Stimulated activated naive CD8-positive, alpha-beta T cell treated with anti-CD3 and anti-CD28 coated beads, Interleukin-15, Interleukin-2, amounts not matched to agents 100 ng/mL and 50 ng/mL, for 24 hours (primary cell): ENCODE data around the gene PRICKLE2.

ENCODE experiments used
- H3K27ac Mint-ChIP-seq: one replicate; pipeline ENCODE4 v1.8.0; 2021; ENCODE audit warnings: mild to moderate bottlenecking, mixed read lengths
- H3K27me3 Mint-ChIP-seq: one replicate; pipeline ENCODE4 v1.8.0; 2021; ENCODE audit warnings: mixed read lengths
- H3K36me3 Mint-ChIP-seq: one replicate; pipeline ENCODE4 v1.8.0; 2021; ENCODE audit warnings: low read depth, mixed read lengths
- H3K4me1 Mint-ChIP-seq: one replicate; pipeline ENCODE4 v1.8.0; 2021; ENCODE audit warnings: low read depth, mixed read lengths
- H3K4me3 Mint-ChIP-seq: one replicate; pipeline ENCODE4 v1.8.0; 2021; ENCODE audit warnings: mild to moderate bottlenecking, mixed read lengths
- H3K9me3 Mint-ChIP-seq: one replicate; pipeline ENCODE4 v1.8.0; 2021; ENCODE audit warnings: mixed read lengths

The PRICKLE2 gene

GRCh38 chr3:64108784-64109317 lies 116.4 kb downstream of the PRICKLE2 start:
- no peak overlapping the region for H3K27ac Mint-ChIP-seq
- H3K27me3 Mint-ChIP-seq: no peaks in the 10 kb centered on the region
- H3K4me1 Mint-ChIP-seq: no peaks in the 10 kb centered on the region
- peaks cover 5% of the 10 kb centered on the region for H3K9me3 Mint-ChIP-seq
- H3K4me3 Mint-ChIP-seq: no peak overlapping the region
- H3K36me3 Mint-ChIP-seq: no peaks in the 10 kb centered on the region

GRCh38 chr3:64108231-64108630 lies 117.0 kb downstream of the PRICKLE2 start:
- Mint-ChIP-seq H3K9me3 (peaks cover 5% of the 10 kb centered on the region), H3K27ac (no peak overlapping the region), H3K4me1 (no peaks in the 10 kb centered on the region), H3K36me3 (no peaks in the 10 kb centered on the region), H3K4me3 (no peak overlapping the region), H3K27me3 (no peaks in the 10 kb centered on the region)

GRCh38 chr3:64107190-64107589 lies 118.1 kb downstream of the PRICKLE2 start:
- Mint-ChIP-seq H3K27me3 (no peaks in the 10 kb centered on the region), H3K27ac (no peak overlapping the region)

GRCh38 chr3:64105816-64106215 lies 119.5 kb downstream of the PRICKLE2 start:
- H3K4me3 Mint-ChIP-seq: no peak overlapping the region
- H3K36me3 Mint-ChIP-seq: no peaks in the 10 kb centered on the region
- H3K4me1 Mint-ChIP-seq: no peaks in the 10 kb centered on the region
- peaks cover 6% of the 10 kb centered on the region for H3K27me3 Mint-ChIP-seq
- no peaks in the 10 kb centered on the region for H3K9me3 Mint-ChIP-seq
- H3K27ac Mint-ChIP-seq: no peak overlapping the region

More at GRCh38 chr3:64107190-64107589, 118.1 kb downstream of the PRICKLE2 start:
- peaks cover under 1% of the 10 kb centered on the region for H3K9me3 Mint-ChIP-seq
- no peaks in the 10 kb centered on the region for H3K36me3 Mint-ChIP-seq
- no peak overlapping the region for H3K4me3 Mint-ChIP-seq
- no peaks in the 10 kb centered on the region for H3K4me1 Mint-ChIP-seq

- no peak overlapping the region for H3K4me3 Mint-ChIP-seq
- no peaks in the 10 kb centered on the region for H3K9me3 Mint-ChIP-seq
- peaks cover 6% of the 10 kb centered on the region for H3K27me3 Mint-ChIP-seq
- H3K27ac Mint-ChIP-seq: peak overlapping the region; percentile 29
- no peaks in the 10 kb centered on the region for H3K36me3 Mint-ChIP-seq
- H3K4me1 Mint-ChIP-seq: no peaks in the 10 kb centered on the region
Measured at GRCh38 chr3:64104691-64105111, 120.6 kb downstream of the PRICKLE2 start.

GRCh38 chr3:64104006-64104405 lies 121.3 kb downstream of the PRICKLE2 start:
- Mint-ChIP-seq H3K36me3 (no peaks in the 10 kb centered on the region), H3K4me1 (no peaks in the 10 kb centered on the region), H3K9me3 (no peaks in the 10 kb centered on the region), H3K27ac (no peak overlapping the region), H3K27me3 (peaks cover 6% of the 10 kb centered on the region), H3K4me3 (no peak overlapping the region)

GRCh38 chr3:64103131-64103530 lies 122.1 kb downstream of the PRICKLE2 start:
- Mint-ChIP-seq H3K9me3 (no peaks in the 10 kb centered on the region), H3K27ac (no peak overlapping the region), H3K4me1 (no peaks in the 10 kb centered on the region), H3K4me3 (no peak overlapping the region), H3K36me3 (no peaks in the 10 kb centered on the region), H3K27me3 (peaks cover 6% of the 10 kb centered on the region)

- H3K27me3 Mint-ChIP-seq: peaks cover 6% of the 10 kb centered on the region
- no peaks in the 10 kb centered on the region for H3K36me3 Mint-ChIP-seq
- H3K4me3 Mint-ChIP-seq: no peak overlapping the region
- H3K27ac Mint-ChIP-seq: no peak overlapping the region
- no peaks in the 10 kb centered on the region for H3K9me3 Mint-ChIP-seq
- H3K4me1 Mint-ChIP-seq: no peaks in the 10 kb centered on the region
Measured at GRCh38 chr3:64102147-64102546, 123.1 kb downstream of the PRICKLE2 start.

- H3K27ac Mint-ChIP-seq: no peak overlapping the region
- H3K36me3 Mint-ChIP-seq: no peaks in the 10 kb centered on the region
- H3K4me1 Mint-ChIP-seq: no peaks in the 10 kb centered on the region
- no peaks in the 10 kb centered on the region for H3K9me3 Mint-ChIP-seq
- H3K4me3 Mint-ChIP-seq: no peak overlapping the region
- H3K27me3 Mint-ChIP-seq: peaks cover 6% of the 10 kb centered on the region
Measured at GRCh38 chr3:64099316-64099715, 126.0 kb downstream of the PRICKLE2 start.

- H3K4me3 Mint-ChIP-seq: no peak overlapping the region
- H3K27me3 Mint-ChIP-seq: peaks cover 6% of the 10 kb centered on the region
- no peaks in the 10 kb centered on the region for H3K4me1 Mint-ChIP-seq
- H3K36me3 Mint-ChIP-seq: no peaks in the 10 kb centered on the region
- no peaks in the 10 kb centered on the region for H3K9me3 Mint-ChIP-seq
- no peak overlapping the region for H3K27ac Mint-ChIP-seq
Measured at GRCh38 chr3:64098670-64099069, 126.6 kb downstream of the PRICKLE2 start.

GRCh38 chr3:64097920-64098319 lies 127.3 kb downstream of the PRICKLE2 start:
- Mint-ChIP-seq H3K27ac (no peak overlapping the region), H3K4me1 (no peaks in the 10 kb centered on the region), H3K36me3 (no peaks in the 10 kb centered on the region), H3K9me3 (no peaks in the 10 kb centered on the region), H3K4me3 (no peak overlapping the region), H3K27me3 (peaks cover 8% of the 10 kb centered on the region)

- no peaks in the 10 kb centered on the region for H3K9me3 Mint-ChIP-seq
- H3K27ac Mint-ChIP-seq: no peak overlapping the region
- no peaks in the 10 kb centered on the region for H3K36me3 Mint-ChIP-seq
- no peaks in the 10 kb centered on the region for H3K4me1 Mint-ChIP-seq
- H3K4me3 Mint-ChIP-seq: no peak overlapping the region
- peaks cover 8% of the 10 kb centered on the region for H3K27me3 Mint-ChIP-seq
Measured at GRCh38 chr3:64095802-64096201, 129.5 kb downstream of the PRICKLE2 start.

GRCh38 chr3:64094713-64095079 lies 130.6 kb downstream of the PRICKLE2 start:
- Mint-ChIP-seq H3K4me1 (no peaks in the 10 kb centered on the region), H3K27ac (no peak overlapping the region), H3K4me3 (no peak overlapping the region), H3K36me3 (no peaks in the 10 kb centered on the region), H3K9me3 (no peaks in the 10 kb centered on the region), H3K27me3 (peaks cover 8% of the 10 kb centered on the region)

GRCh38 chr3:64093825-64094712 lies 131.2 kb downstream of the PRICKLE2 start:
- H3K27ac Mint-ChIP-seq: no peak overlapping the region
- H3K36me3 Mint-ChIP-seq: no peaks in the 10 kb centered on the region
- H3K4me1 Mint-ChIP-seq: no peaks in the 10 kb centered on the region
- peaks cover 8% of the 10 kb centered on the region for H3K27me3 Mint-ChIP-seq
- H3K4me3 Mint-ChIP-seq: no peak overlapping the region
- no peaks in the 10 kb centered on the region for H3K9me3 Mint-ChIP-seq

- Mint-ChIP-seq H3K4me3 (no peak overlapping the region), H3K27ac (no peak overlapping the region), H3K27me3 (peaks cover 8% of the 10 kb centered on the region), H3K9me3 (no peaks in the 10 kb centered on the region), H3K4me1 (no peaks in the 10 kb centered on the region), H3K36me3 (no peaks in the 10 kb centered on the region)
Measured at GRCh38 chr3:64093211-64093610, 132.1 kb downstream of the PRICKLE2 start.

- no peaks in the 10 kb centered on the region for H3K4me1 Mint-ChIP-seq
- no peak overlapping the region for H3K4me3 Mint-ChIP-seq
- peaks cover 8% of the 10 kb centered on the region for H3K27me3 Mint-ChIP-seq
- no peaks in the 10 kb centered on the region for H3K9me3 Mint-ChIP-seq
- no peaks in the 10 kb centered on the region for H3K36me3 Mint-ChIP-seq
- H3K27ac Mint-ChIP-seq: no peak overlapping the region
Measured at GRCh38 chr3:64091501-64091900, 133.8 kb downstream of the PRICKLE2 start.
